K562 (cell line): ENCODE data around the gene MFSD12. TPM values are rescaled to one million over a fixed set of nuclear protein-coding genes. Genes with fewer than 3 reads are reported as not detected.

ENCODE experiments used
- ARNT ChIP-seq, 2 experiments: fragments of 450-650 bp; IDR thresholded peaks; 2 replicates each; pipeline ENCODE4 v1.6.1; 2016; ENCODE audit warnings: mild to moderate bottlenecking in 1 of 2
- CC2D1A ChIP-seq: fragments of 450-650 bp; IDR thresholded peaks from 2 replicates; pipeline ENCODE4 v1.6.1; 2017; ENCODE audit warnings: mild to moderate bottlenecking
- CHD1 ChIP-seq: fragments of 200-600 bp; sonication (generic); IDR thresholded peaks from one replicate; pipeline ENCODE4 v1.6.1; 2012; ENCODE audit warnings: mild to moderate bottlenecking, moderate library complexity, low read length, inconsistent platforms
- CTBP1 ChIP-seq: fragments of 450-650 bp; IDR thresholded peaks from 2 replicates; pipeline ENCODE4 v1.6.1; 2016; ENCODE audit warnings: borderline replicate concordance
- MIER1 ChIP-seq: fragments of 450-650 bp; IDR thresholded peaks from 2 replicates; pipeline ENCODE4 v1.6.1; 2016; ENCODE audit warnings: antibody characterized with exemption, mild to moderate bottlenecking, low read depth
- NR1H2 ChIP-seq: sonication (generic); formaldehyde crosslinking; IDR thresholded peaks from 2 replicates; pipeline ENCODE4 v1.4.0; 2020; ENCODE audit warnings: mild to moderate bottlenecking, missing genetic modification reagents
- OTX1 ChIP-seq: fragments of 450-650 bp; formaldehyde crosslinking; IDR thresholded peaks from 2 replicates; pipeline ENCODE4 v1.4.0; 2022; ENCODE audit warnings: mild to moderate bottlenecking
- PML ChIP-seq: IDR thresholded peaks from 2 replicates; pipeline ENCODE4 v1.6.1; 2012; ENCODE audit warnings: low read length, inconsistent platforms
- POU5F1 ChIP-seq: fragments of 150-350 bp; IDR thresholded peaks from 2 replicates; pipeline ENCODE4 v1.6.1; 2014; ENCODE audit warnings: borderline replicate concordance, low read length, low read depth, mild to moderate bottlenecking; ENCODE audit not compliant: partially characterized antibody
- PPARD ChIP-seq: fragments of 250-450 bp; sonication (Bioruptor Pico); IDR thresholded peaks from 2 replicates; pipeline ENCODE4 v1.8.0; 2022; ENCODE audit warnings: inconsistent platforms, mild to moderate bottlenecking, moderate library complexity
- RAD51 ChIP-seq: fragments of 450-650 bp; IDR thresholded peaks from 2 replicates; pipeline ENCODE4 v1.7.1; 2016; ENCODE audit warnings: low read depth, mild to moderate bottlenecking, borderline replicate concordance
- SAFB2 ChIP-seq: fragments of 200-400 bp; formaldehyde crosslinking; IDR thresholded peaks from 2 replicates; pipeline ENCODE4 v1.6.1; 2018; ENCODE audit warnings: borderline replicate concordance, low read length, low read depth, moderate library complexity; ENCODE audit not compliant: severe bottlenecking
- STAG1 ChIP-seq: sonication (generic); formaldehyde crosslinking; IDR thresholded peaks from 2 replicates; pipeline ENCODE4 v1.5.0; 2020; ENCODE audit warnings: missing genetic modification reagents, borderline replicate concordance
- TCF7L2 ChIP-seq: fragments of 150-350 bp; IDR thresholded peaks from 2 replicates; pipeline ENCODE4 v1.6.1; 2016; ENCODE audit warnings: low read depth, mild to moderate bottlenecking, low read length, moderate library complexity
- U2AF2 ChIP-seq: fragments of 200-400 bp; formaldehyde crosslinking; optimal IDR thresholded peaks from 2 replicates; pipeline ENCODE3; 2017; ENCODE audit warnings: low read depth, mild to moderate bottlenecking, low read length
- ZNF133 ChIP-seq: fragments of 250-450 bp; sonication (Bioruptor Pico); IDR thresholded peaks from 2 replicates; pipeline ENCODE4 v1.4.0; 2020; ENCODE audit warnings: mild to moderate bottlenecking
- ZNF3 ChIP-seq: fragments of 250-450 bp; sonication (Bioruptor Pico); IDR thresholded peaks from 2 replicates; pipeline ENCODE4 v1.5.0; 2021; ENCODE audit warnings: mild to moderate bottlenecking, moderate library complexity
- ZNF583 ChIP-seq: fragments of 250-450 bp; sonication (Bioruptor Pico); IDR thresholded peaks from 2 replicates; pipeline ENCODE4 v1.4.0; 2020
- ZNF717 ChIP-seq: fragments of 250-450 bp; sonication (Bioruptor Pico); IDR thresholded peaks from 2 replicates; pipeline ENCODE4 v1.5.0; 2021
- ZSCAN29 ChIP-seq: fragments of 450-650 bp; IDR thresholded peaks from 2 replicates; pipeline ENCODE4 v1.6.1; 2017
- polyA plus RNA-seq, 8 experiments: library from polyadenylated mRNA; depleted of rRNA in 4 of 8; stranded (reverse) in 5 of 8; unstranded in 3 of 8; fragments of >200 nt; fragmentation: Nextera tagmentation in 2 of 8; fragmentation: Illumina TruSeq in 1 of 8; extraction: Ambion mirVana in 2 of 8; extraction: Trizol in 1 of 8; gene quantifications; 2 replicates each; pipeline versions ENCODE4 v1.2.1 to v1.2.3, GENCODE V29; 2011 to 2014; ENCODE audit warnings: inconsistent platforms in 1 of 8, missing spikeins in 1 of 8
- total RNA-seq, 7 experiments: library from RNA; depleted of rRNA in 6 of 7; stranded (reverse); fragments of >200 nt in 6 of 7; fragmentation: Illumina TruSeq in 2 of 7; extraction: Trizol in 2 of 7; gene quantifications; 2 replicates each; pipeline versions ENCODE4 v1.2.1 to v1.2.3, GENCODE V29; 2011 to 2021; ENCODE audit warnings: low replicate concordance in 1 of 7
- TF ChIP-seq, protein P1 (sequence below): sonication (generic); formaldehyde crosslinking; IDR thresholded peaks from 2 replicates; pipeline ENCODE4 v1.9.0; 2022; ENCODE audit warnings: mild to moderate bottlenecking, missing genetic modification reagents
- TF ChIP-seq, protein P2 (sequence below): fragments of 450-650 bp; formaldehyde crosslinking; IDR thresholded peaks from 2 replicates; pipeline ENCODE4 v1.4.0; 2022; ENCODE audit warnings: missing genetic modification characterization
- TF ChIP-seq, protein P3 (sequence below): fragments of 450-650 bp; IDR thresholded peaks from 2 replicates; pipeline ENCODE4 v1.6.1; 2017; ENCODE audit warnings: antibody characterized with exemption

Gene MFSD12
- total and polyA plus RNA-seq, 9 of the 15 experiments (the other 6 are each of a cell fraction or from before 2014, with no cell fraction given): 0.69 to 112 (median 31.8) TPM

DNA sequence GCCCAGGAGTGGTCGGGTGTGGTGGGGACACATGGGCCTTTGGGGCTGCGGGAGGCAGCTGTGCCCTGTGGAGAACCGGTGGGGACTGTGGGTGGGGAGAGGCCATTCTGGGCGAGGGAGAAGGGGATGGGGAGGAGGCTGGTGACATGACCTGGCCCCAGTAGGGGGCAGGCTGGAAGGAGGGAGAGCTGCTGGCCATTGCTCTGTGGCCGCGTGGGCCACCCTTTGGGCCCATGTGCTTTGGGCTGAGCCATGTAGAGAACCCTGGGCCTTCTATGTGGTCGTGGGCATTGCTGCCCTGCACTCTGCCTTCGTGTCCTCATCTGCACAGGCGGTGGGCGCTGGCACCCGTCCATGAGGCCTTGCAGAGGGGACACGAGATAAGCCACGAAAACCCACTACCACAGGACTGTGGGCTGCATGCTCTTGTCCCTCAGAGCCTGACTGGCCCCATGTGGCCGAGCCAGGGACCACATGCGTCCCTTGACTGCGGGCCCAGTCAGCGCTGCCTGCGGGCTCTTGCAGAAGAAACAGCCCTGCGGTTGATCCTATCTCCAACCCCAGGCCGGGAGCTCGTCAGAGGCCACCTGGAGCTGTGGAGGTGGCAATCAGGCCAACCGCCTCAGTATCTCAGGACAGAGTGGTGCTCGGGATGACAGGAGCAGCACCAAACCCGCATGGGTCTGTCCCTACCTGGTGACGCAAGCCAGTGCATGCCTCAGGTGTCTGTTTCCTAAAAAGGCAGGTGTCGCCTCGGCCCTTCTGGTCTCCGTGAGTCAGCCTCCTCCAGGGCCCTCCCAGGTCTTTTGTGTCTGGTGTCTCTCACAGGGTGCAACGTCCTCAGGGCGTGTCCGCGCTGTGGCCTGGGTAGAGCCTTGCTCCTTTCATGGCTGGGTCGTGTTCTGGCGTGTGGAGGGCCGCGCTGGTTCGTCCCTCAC is 37.0 kb downstream of the MFSD12 start (continued):
- TF ChIP-seq, protein P1, sequence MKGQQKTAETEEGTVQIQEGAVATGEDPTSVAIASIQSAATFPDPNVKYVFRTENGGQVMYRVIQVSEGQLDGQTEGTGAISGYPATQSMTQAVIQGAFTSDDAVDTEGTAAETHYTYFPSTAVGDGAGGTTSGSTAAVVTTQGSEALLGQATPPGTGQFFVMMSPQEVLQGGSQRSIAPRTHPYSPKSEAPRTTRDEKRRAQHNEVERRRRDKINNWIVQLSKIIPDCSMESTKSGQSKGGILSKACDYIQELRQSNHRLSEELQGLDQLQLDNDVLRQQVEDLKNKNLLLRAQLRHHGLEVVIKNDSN (CRISPR knock-in tag): peak; percentile 78
- peak; percentile 50; the same call in 1 of the 2 replicates for TF ChIP-seq STAG1 (CRISPR knock-in tag)
- peak; percentile 72; the same call in 1 of the 2 replicates for TF ChIP-seq PML
- no peak for TF ChIP-seq MIER1
- TF ChIP-seq, protein P2, sequence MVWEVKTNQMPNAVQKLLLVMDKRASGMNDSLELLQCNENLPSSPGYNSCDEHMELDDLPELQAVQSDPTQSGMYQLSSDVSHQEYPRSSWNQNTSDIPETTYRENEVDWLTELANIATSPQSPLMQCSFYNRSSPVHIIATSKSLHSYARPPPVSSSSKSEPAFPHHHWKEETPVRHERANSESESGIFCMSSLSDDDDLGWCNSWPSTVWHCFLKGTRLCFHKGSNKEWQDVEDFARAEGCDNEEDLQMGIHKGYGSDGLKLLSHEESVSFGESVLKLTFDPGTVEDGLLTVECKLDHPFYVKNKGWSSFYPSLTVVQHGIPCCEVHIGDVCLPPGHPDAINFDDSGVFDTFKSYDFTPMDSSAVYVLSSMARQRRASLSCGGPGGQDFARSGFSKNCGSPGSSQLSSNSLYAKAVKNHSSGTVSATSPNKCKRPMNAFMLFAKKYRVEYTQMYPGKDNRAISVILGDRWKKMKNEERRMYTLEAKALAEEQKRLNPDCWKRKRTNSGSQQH (CRISPR knock-in tag): no peak
- 0 out of 2 replicates have a peak, but pooled peaks have one; percentile 63 for TF ChIP-seq NR1H2 (CRISPR knock-in tag)
- TF ChIP-seq ZNF717 (CRISPR knock-in tag): no peak
- TF ChIP-seq U2AF2: no peak
- 0 out of 4 replicates have a peak, but pooled peaks of 1 of the 2 experiments have one; percentile 26 for TF ChIP-seq ARNT (IDR thresholded peaks at IDR 0.05)
- TF ChIP-seq, protein P3, sequence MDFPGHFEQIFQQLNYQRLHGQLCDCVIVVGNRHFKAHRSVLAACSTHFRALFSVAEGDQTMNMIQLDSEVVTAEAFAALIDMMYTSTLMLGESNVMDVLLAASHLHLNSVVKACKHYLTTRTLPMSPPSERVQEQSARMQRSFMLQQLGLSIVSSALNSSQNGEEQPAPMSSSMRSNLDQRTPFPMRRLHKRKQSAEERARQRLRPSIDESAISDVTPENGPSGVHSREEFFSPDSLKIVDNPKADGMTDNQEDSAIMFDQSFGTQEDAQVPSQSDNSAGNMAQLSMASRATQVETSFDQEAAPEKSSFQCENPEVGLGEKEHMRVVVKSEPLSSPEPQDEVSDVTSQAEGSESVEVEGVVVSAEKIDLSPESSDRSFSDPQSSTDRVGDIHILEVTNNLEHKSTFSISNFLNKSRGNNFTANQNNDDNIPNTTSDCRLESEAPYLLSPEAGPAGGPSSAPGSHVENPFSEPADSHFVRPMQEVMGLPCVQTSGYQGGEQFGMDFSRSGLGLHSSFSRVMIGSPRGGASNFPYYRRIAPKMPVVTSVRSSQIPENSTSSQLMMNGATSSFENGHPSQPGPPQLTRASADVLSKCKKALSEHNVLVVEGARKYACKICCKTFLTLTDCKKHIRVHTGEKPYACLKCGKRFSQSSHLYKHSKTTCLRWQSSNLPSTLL: no peak
- no peak for TF ChIP-seq ZSCAN29
- peak; percentile 96 for TF ChIP-seq CTBP1
- TF ChIP-seq OTX1 (CRISPR knock-in tag): 0 out of 2 replicates have a peak, but pooled peaks have one; percentile 10
- TF ChIP-seq TCF7L2: no peak
- TF ChIP-seq CC2D1A: no peak
- no peak for TF ChIP-seq ZNF133
- peak; percentile 79; the same call in 1 of the 2 replicates for TF ChIP-seq ZNF583 (CRISPR knock-in tag)
- no peak for TF ChIP-seq POU5F1
- TF ChIP-seq CHD1: no peak
- peak; percentile 29; the same call in 1 of the 2 replicates for TF ChIP-seq RAD51
- TF ChIP-seq PPARD: no peak
- TF ChIP-seq SAFB2: no peak
- TF ChIP-seq ZNF3: no peak
